D721Med (cell line): ENCODE measurements around the gene LUZP1.
"Not testable (repeated sequence)": the region's sequence is repeated elsewhere in the genome, so short reads cannot be mapped to it uniquely, and the experiment has no call there.

Source experiments
- DNase-seq: peaks from one replicate; pipeline ENCODE4 v3.0.0; 2011; ENCODE audit warnings: low spot score; ENCODE audit not compliant: insufficient read length
- FAIRE-seq: peaks from 2 replicates; lab custom pipeline; 2011; peaks lifted over from hg19 to GRCh38; lab: Jason Lieb, UNC
- TF ChIP-seq, protein P1 (sequence below): IDR thresholded peaks from 2 replicates; pipeline ENCODE4 v1.5.1; 2012; ENCODE audit warnings: mild to moderate bottlenecking, control low read depth; ENCODE audit not compliant: insufficient read depth; ENCODE audit errors: missing control alignments

The LUZP1 gene

DNA sequence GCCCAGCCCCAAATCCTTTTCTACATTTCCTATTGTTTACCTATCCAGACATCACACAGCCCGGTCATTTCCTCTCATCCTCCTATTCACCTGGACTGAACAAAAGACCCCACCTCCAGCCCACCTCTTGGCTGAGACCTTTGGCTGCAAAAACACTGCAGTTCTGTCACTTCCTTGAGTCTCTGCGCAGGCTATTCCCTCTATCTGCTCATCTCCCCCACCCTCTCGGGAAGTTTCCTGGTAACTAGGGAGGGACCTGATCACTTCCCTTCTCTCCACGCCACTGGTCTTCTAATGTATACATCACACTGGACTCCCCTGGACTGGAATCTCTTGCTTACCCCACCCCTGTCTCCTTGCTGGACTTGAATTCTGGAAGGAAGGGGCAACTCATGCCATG, 43.3 kb upstream of the LUZP1 start:
- no peak for DNase-seq
- TF ChIP-seq, protein P1, sequence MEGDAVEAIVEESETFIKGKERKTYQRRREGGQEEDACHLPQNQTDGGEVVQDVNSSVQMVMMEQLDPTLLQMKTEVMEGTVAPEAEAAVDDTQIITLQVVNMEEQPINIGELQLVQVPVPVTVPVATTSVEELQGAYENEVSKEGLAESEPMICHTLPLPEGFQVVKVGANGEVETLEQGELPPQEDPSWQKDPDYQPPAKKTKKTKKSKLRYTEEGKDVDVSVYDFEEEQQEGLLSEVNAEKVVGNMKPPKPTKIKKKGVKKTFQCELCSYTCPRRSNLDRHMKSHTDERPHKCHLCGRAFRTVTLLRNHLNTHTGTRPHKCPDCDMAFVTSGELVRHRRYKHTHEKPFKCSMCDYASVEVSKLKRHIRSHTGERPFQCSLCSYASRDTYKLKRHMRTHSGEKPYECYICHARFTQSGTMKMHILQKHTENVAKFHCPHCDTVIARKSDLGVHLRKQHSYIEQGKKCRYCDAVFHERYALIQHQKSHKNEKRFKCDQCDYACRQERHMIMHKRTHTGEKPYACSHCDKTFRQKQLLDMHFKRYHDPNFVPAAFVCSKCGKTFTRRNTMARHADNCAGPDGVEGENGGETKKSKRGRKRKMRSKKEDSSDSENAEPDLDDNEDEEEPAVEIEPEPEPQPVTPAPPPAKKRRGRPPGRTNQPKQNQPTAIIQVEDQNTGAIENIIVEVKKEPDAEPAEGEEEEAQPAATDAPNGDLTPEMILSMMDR: no peak
- FAIRE-seq: no peak

DNA sequence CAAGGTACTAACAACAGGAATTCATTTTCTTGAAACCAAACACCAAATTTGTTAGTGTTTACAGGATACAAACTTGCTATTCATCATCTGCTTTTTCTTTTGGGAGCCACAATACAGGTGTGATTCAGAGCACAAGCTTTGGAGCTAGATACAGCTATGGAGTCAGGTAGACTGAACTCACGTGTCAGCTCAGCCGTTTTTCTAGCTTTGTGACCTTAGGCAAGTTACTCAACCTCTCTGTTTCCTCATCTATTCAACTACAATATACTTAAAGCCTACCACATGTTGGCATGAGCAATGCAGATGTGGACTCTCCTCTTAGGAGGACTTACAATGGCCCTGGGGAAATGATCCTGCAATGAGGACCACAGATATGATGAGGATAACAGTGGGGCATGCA, 42.3 kb upstream of the LUZP1 start:
- TF ChIP-seq, protein P1: no peak
- DNase-seq (no peak), FAIRE-seq (no peak)

DNA sequence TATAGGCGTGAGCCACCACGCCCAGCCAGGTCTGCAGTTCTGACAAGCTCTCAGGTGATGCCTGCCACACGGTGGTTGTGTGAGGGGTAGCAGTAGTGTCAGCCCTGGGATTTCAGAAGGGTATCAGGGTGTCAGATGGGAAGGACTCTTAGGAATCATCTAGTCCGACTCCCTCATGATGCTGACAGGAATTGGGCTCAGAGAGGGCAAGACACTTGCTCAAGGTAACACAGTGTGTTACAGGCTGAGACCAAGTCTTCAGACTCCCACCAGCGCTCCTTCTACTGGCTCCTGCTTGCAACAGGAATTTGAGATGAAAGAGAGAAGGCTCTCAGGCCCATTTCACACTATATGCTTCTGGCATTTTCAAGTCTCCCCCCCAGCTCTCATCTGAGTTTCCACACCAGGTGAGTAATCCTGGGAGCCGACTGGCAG, 41.7 kb upstream of the LUZP1 start:
- FAIRE-seq: no peak
- TF ChIP-seq, protein P1: no peak
- no peak for DNase-seq

DNA sequence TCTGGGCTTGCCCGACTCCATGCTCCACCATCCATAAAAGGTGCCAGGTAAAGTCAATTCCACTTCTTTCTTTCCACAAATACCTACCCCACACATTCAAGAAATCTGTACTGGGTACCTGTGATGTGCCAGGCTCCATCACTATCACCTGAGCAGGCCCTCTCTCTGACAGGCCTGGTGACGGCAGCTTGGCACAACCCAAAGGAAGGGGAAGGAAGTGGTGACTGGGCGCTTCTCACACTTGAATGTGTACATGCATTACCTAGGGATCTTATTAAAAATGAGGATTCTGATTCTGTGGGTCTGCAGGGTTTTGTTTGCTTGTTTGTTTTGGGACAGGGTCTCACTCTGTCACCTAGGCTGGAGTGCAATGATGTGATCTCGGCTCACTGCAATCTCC, 41.1 kb upstream of the LUZP1 start:
- DNase-seq: no peak
- TF ChIP-seq, protein P1: no peak
- no peak for FAIRE-seq

DNA sequence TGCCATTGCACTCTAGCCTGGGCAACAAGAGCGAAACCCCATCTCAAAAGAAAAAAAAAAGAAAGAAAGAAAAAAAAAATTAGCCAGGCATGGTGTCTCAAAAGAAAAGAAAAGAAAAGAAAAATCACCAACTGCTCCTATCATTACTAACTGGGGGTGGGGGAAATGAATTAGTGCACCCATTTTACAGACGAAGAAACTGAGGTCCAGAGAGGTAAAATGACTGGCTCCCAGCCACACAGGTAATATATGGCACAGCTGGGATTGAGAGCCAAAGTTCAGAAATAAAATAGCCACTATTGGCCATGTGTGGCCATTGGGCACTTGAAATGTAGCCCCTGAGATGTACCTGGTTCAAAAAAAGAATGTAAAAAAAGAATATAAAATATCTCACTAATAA, 39.9 kb upstream of the LUZP1 start:
- TF ChIP-seq, protein P1: no peak
- FAIRE-seq (no peak), DNase-seq (no peak)

DNA sequence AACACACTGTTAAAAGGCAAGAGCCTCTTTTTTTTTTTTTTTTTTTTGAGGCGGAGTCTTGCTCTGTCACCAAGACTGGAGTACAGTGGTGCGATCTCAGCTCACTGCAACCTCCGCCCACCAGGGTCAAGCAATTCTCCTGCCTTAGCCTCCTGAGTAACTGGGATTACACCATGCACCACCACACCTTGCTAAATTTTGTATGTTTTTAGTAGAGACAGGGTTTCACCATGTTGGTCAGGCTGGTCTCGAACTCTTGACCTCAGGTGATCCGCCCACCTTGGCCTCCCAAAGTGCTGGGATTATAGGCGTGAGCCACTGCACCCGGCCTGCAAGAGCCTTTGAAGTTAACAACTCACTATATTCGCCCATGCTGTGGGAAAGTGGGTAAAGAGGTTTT, 39.1 kb upstream of the LUZP1 start:
- DNase-seq, FAIRE-seq: not testable (repeated sequence)

DNA sequence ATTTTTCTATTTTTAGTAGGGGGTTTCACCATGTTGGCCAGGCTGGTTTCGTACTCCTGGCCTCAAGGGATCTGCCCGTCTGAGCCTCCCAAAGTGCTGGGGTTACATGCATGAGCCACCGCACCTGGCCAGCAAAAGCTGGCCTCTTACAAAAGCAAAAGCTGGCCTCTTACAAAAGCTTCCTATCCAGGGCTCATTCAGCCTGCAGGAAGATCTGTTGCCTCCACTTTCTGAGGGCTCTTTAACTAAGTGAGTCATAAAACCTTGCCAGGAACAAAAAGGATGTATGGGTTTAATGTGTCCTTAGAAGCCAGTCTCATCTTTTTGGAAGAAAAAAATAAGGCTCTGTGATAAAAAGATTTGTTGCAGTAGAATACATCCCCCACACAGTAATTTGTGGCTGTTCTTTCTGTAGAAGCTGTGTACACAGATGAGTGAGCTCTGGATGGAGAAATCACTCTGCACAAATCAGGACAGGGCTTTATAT, 33.6 kb upstream of the LUZP1 start:
- TF ChIP-seq, protein P1: no peak
- FAIRE-seq: no peak
- DNase-seq: no peak

DNA sequence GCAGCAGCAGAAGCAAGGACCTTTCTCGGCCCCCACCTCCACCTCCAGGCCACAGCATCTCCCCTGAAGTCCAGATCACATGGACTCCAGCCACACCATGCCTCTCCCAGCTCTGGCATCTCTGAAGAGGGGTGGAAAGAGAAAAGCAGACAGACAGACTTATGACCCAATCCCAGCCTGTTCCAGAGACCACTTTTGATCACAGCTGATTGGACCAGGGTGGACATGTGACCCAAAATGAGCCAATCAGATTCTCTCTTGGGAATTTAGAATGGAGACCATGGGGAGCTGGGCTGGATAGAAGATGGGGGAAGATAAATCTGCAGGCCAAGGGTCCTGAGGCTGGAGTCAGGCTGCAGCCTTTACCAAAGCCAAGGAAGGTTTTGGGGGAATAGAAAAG, 32.2 kb upstream of the LUZP1 start:
- DNase-seq (no peak), FAIRE-seq (no peak)
- TF ChIP-seq, protein P1: no peak
